ENCODE data around the gene PIK3CA. TPM values are rescaled to one million over a fixed set of nuclear protein-coding genes. Genes with fewer than 3 reads are reported as not detected.
"Not testable (repeated sequence)": the region's sequence is repeated elsewhere in the genome, so short reads cannot be mapped to it uniquely, and the experiment has no call there.

The PIK3CA gene
- polyA plus RNA-seq, 3 donors, result 7.4 to 9.5 (median 9.4) TPM

DNA sequence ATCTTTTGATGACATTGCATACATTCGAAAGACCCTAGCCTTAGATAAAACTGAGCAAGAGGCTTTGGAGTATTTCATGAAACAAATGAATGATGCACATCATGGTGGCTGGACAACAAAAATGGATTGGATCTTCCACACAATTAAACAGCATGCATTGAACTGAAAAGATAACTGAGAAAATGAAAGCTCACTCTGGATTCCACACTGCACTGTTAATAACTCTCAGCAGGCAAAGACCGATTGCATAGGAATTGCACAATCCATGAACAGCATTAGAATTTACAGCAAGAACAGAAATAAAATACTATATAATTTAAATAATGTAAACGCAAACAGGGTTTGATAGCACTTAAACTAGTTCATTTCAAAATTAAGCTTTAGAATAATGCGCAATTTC lies 86.0 kb downstream of the PIK3CA start:
- Histone ChIP-seq H3K9me3 (replicated peaks in 1 of 2; ENCODE audit: control insufficient read depth in 1 of 2, insufficient read depth in 1 of 2, low read length in 2 of 2) (no peaks in the 10 kb centered on the region), H4K20me1 (ENCODE audit: insufficient read depth, low read length) (no peaks in the 10 kb centered on the region), H3K27me3 (ENCODE audit: control insufficient read depth in 2 of 2, insufficient read depth in 2 of 2, low read length in 2 of 2) (no peaks in the 10 kb centered on the region), H3K27ac (ENCODE audit: low read depth in 1 of 2, low read length in 2 of 2) (no peak overlapping the region), H3K9ac (ENCODE audit: insufficient read depth, low read length, poor library complexity, severe bottlenecking) (no peak overlapping the region), H3K4me2 (replicated peaks; ENCODE audit: extremely low read depth, low read length, poor library complexity, severe bottlenecking) (no peak overlapping the region), H3K79me2 (ENCODE audit: insufficient read depth, low read length) (no peaks in the 10 kb centered on the region), H3K4me1 (ENCODE audit: control insufficient read depth in 1 of 2, insufficient read depth in 2 of 2, low read length in 2 of 2) (no peaks in the 10 kb centered on the region), H3K36me3 (replicated peaks in 1 of 2; ENCODE audit: control insufficient read depth in 1 of 2, insufficient read depth in 2 of 2, low read length in 2 of 2) (peaks cover 25 to 46% of the 10 kb centered on the region in 2 donors), H3K4me3 (replicated peaks in 1 of 3; ENCODE audit: low read depth in 2 of 3, low read length in 3 of 3) (no peak overlapping the region), H2AFZ (ENCODE audit: insufficient read depth, low read depth, low read length, poor library complexity, severe bottlenecking) (no peak overlapping the region)
- intact Hi-C loops (cut with micrococcal nuclease), result no loop called here
- no peaks in the 10 kb centered on the region for H3K27me3 Mint-ChIP-seq (ENCODE audit: low read depth in 3 of 3)
- H3K27ac Mint-ChIP-seq, result no peak overlapping the region
- DNase-seq, result no peak
- H3K4me1 Mint-ChIP-seq, result peaks cover 9% of the 10 kb centered on the region
- 100% methylated on average over 1 of the region's 4 CpGs for WGBS (ENCODE audit: insufficient coverage)
- no peak for TF ChIP-seq CTCF (IDR thresholded peaks at IDR 0.05)
- H3K4me3 Mint-ChIP-seq, result no peak overlapping the region
- H3K36me3 Mint-ChIP-seq, result peaks cover 39 to 57% of the 10 kb centered on the region in 2 donors
- H3K9me3 Mint-ChIP-seq, result no peaks in the 10 kb centered on the region

GRCh38 chr3:179236669-179237301 lies 88.6 kb downstream of the PIK3CA start:
- Histone ChIP-seq H3K4me3 (replicated peaks in 1 of 3; ENCODE audit: low read depth in 2 of 3, low read length in 3 of 3) (no peak overlapping the region), H3K36me3 (replicated peaks in 1 of 2; ENCODE audit: control insufficient read depth in 1 of 2, insufficient read depth in 2 of 2, low read length in 2 of 2) (peaks cover 10 to 25% of the 10 kb centered on the region in 2 donors), H4K20me1 (ENCODE audit: insufficient read depth, low read length) (no peaks in the 10 kb centered on the region), H3K27me3 (ENCODE audit: control insufficient read depth in 2 of 2, insufficient read depth in 2 of 2, low read length in 2 of 2) (no peaks in the 10 kb centered on the region), H3K79me2 (ENCODE audit: insufficient read depth, low read length) (no peaks in the 10 kb centered on the region), H3K27ac (ENCODE audit: low read depth in 1 of 2, low read length in 2 of 2) (peak overlapping the region in 1 of 2 donors; percentile 7), H3K9me3 (replicated peaks in 1 of 2; ENCODE audit: control insufficient read depth in 1 of 2, insufficient read depth in 1 of 2, low read length in 2 of 2) (no peaks in the 10 kb centered on the region), H3K4me1 (ENCODE audit: control insufficient read depth in 1 of 2, insufficient read depth in 2 of 2, low read length in 2 of 2) (no peaks in the 10 kb centered on the region), H3K9ac (ENCODE audit: insufficient read depth, low read length, poor library complexity, severe bottlenecking) (no peak overlapping the region), H3K4me2 (replicated peaks; ENCODE audit: extremely low read depth, low read length, poor library complexity, severe bottlenecking) (no peak overlapping the region), H2AFZ (ENCODE audit: insufficient read depth, low read depth, low read length, poor library complexity, severe bottlenecking) (no peak overlapping the region)
- H3K27ac Mint-ChIP-seq, result peak overlapping the region in 1 of 7 donors; percentile 47
- peaks cover 23 to 37% of the 10 kb centered on the region in 2 donors for H3K36me3 Mint-ChIP-seq
- TF ChIP-seq CTCF (IDR thresholded peaks at IDR 0.05), result no peak
- peaks cover 9% of the 10 kb centered on the region for H3K4me1 Mint-ChIP-seq
- H3K9me3 Mint-ChIP-seq, result no peaks in the 10 kb centered on the region
- no peak overlapping the region for H3K4me3 Mint-ChIP-seq
- H3K27me3 Mint-ChIP-seq (ENCODE audit: low read depth in 3 of 3), result no peaks in the 10 kb centered on the region
- no CpG with 5 or more reads among the region's 2 CpGs for WGBS (ENCODE audit: insufficient coverage)
- DNase-seq, result no peak
- intact Hi-C loops (cut with micrococcal nuclease), result no loop called here

DNA sequence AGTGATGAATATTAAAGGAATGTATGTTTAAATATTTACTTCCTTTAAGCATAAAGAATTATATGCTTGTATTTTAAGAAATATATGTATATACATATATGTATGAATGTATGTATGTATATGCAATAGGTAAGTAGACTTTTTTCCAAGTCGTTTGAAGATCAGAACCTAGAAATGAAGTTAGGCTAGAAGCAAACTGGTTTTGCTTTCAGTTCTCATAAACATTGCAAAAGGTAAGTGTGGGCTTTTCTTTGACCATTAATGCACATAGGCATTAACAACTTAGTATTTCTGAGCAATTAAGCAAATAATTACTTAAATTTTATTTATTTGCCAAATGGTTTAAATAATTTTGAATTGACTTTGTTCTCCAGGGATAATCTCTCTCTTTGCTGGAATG lies 92.1 kb downstream of the PIK3CA start:
- H3K79me2 ChIP-seq (ENCODE audit: insufficient read depth, low read length); H3K27ac Mint-ChIP-seq; H3K9me3 ChIP-seq (replicated peaks in 1 of 2; ENCODE audit: control insufficient read depth in 1 of 2, insufficient read depth in 1 of 2, low read length in 2 of 2); H4K20me1 ChIP-seq (ENCODE audit: insufficient read depth, low read length); H3K9ac ChIP-seq (ENCODE audit: insufficient read depth, low read length, poor library complexity, severe bottlenecking); H3K27me3 ChIP-seq (ENCODE audit: control insufficient read depth in 2 of 2, insufficient read depth in 2 of 2, low read length in 2 of 2); H3K9me3 Mint-ChIP-seq; H3K27me3 Mint-ChIP-seq (ENCODE audit: low read depth in 3 of 3); H3K4me3 Mint-ChIP-seq; H3K27ac ChIP-seq (ENCODE audit: low read depth in 1 of 2, low read length in 2 of 2); H3K36me3 ChIP-seq (replicated peaks in 1 of 2; ENCODE audit: control insufficient read depth in 1 of 2, insufficient read depth in 2 of 2, low read length in 2 of 2); H3K4me3 ChIP-seq (replicated peaks in 1 of 3; ENCODE audit: low read depth in 2 of 3, low read length in 3 of 3); DNase-seq; H3K4me1 Mint-ChIP-seq; intact Hi-C loops (cut with micrococcal nuclease); H2AFZ ChIP-seq (ENCODE audit: insufficient read depth, low read depth, low read length, poor library complexity, severe bottlenecking); H3K4me1 ChIP-seq (ENCODE audit: control insufficient read depth in 1 of 2, insufficient read depth in 2 of 2, low read length in 2 of 2); H3K4me2 ChIP-seq (replicated peaks; ENCODE audit: extremely low read depth, low read length, poor library complexity, severe bottlenecking): not testable (repeated sequence)
- no CpG with 5 or more reads among the region's 1 CpG for WGBS (ENCODE audit: insufficient coverage)
- H3K36me3 Mint-ChIP-seq, result peaks cover 13 to 14% of the 10 kb centered on the region in 2 donors

Data from CD14-positive monocyte (primary cell).